GM19193 (cell line): ENCODE results near the gene SS18L1.

Experiments
- POLR2A ChIP-seq: IDR thresholded peaks from 4 replicates; pipeline ENCODE4 v1.6.1; 2011; ENCODE audit not compliant: insufficient read depth, insufficient read length; ENCODE audit errors: extremely low read depth

The SS18L1 gene

GRCh38 chr20:62143081-62143956 is at the start of gene SS18L1, which contains the start of gene PSMA7:
Gene SS18L1, plus strand, starts transcription at chr20:62143769. Its CDS starts 52 bp downstream, at chr20:62143821.
Gene PSMA7, minus strand, starts transcription at chr20:62143394. Its CDS starts 91 bp downstream, at chr20:62143303.
- TF ChIP-seq POLR2A: peak; percentile 82

- no peak for TF ChIP-seq POLR2A
Measured at GRCh38 chr20:62096421-62097380, 46.9 kb upstream of the SS18L1 start.

GRCh38 chr20:62097881-62098407 is 45.6 kb upstream of the SS18L1 start:
- no peak for TF ChIP-seq POLR2A

GRCh38 chr20:62101078-62101477 is 42.5 kb upstream of the SS18L1 start:
- TF ChIP-seq POLR2A: no peak

- no peak for TF ChIP-seq POLR2A
Measured at GRCh38 chr20:62103508-62104233, 39.9 kb upstream of the SS18L1 start.

GRCh38 chr20:62104234-62104789 is 39.3 kb upstream of the SS18L1 start:
- no peak for TF ChIP-seq POLR2A

GRCh38 chr20:62104791-62105345 is 38.7 kb upstream of the SS18L1 start:
- TF ChIP-seq POLR2A: no peak

- TF ChIP-seq POLR2A: no peak
Measured at GRCh38 chr20:62105592-62105991, 38.0 kb upstream of the SS18L1 start.

GRCh38 chr20:62111148-62111547 is 32.4 kb upstream of the SS18L1 start:
- TF ChIP-seq POLR2A: no peak

GRCh38 chr20:62112368-62112767 is 31.2 kb upstream of the SS18L1 start:
- TF ChIP-seq POLR2A: no peak

- no peak for TF ChIP-seq POLR2A
Measured at GRCh38 chr20:62114894-62115293, 28.7 kb upstream of the SS18L1 start.

GRCh38 chr20:62116558-62117361 is 26.8 kb upstream of the SS18L1 start:
- no peak for TF ChIP-seq POLR2A

- TF ChIP-seq POLR2A: no peak
Measured at GRCh38 chr20:62117362-62117646, 26.3 kb upstream of the SS18L1 start.
